ENCODE data around the gene DGKH. TPM values are rescaled to one million over a fixed set of nuclear protein-coding genes. Genes with fewer than 3 reads are reported as not detected.

The DGKH gene
- total and polyA plus RNA-seq, 9 of the 15 experiments (the other 6 are each of a cell fraction or from before 2014, with no cell fraction given), result 0.38 to 4.4 (median 3.1) TPM

DNA sequence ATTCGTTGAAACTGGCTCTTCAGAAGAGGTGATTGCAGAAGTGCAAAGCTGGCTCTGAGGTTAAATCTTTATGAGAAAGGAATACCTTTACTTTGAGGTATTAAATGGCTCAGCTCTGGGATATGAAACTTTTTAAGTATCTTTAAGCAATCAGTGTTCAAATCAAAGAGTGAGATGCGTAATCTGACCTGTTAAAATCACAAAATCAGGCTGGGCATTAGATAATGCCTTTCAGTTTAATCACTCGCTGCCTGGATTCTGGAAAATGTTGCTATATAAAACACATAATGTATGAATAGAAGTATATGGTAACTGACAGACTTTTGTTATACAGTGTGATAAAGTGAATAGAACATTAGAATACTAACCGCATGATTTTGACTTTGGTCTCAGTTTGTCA, 2.0 kb upstream of the DGKH start:
- H3K4me2 ChIP-seq (ENCODE audit: insufficient read depth, low read length), result no peak overlapping the region
- intact Hi-C loops (cut with micrococcal nuclease), result loop anchor here (10.0 kb wide), 3 partner anchors 132 to 228 kb away; partner anchors contain the start of gene AKAP11
- no peaks in the 10 kb centered on the region for H3K9me3 ChIP-seq (replicated peaks; ENCODE audit: control insufficient read depth, insufficient read depth, low read depth, low read length)
- ChIA-PET CTCF (ENCODE audit: low intra/inter-chr PET ratio) (no interaction called here), POLR2A (interaction anchor here (0.6 kb wide), 1 partner anchor 530 kb away, joined by 3 read pairs; no protein-coding TSS in a partner anchor)
- FAIRE-seq, result no peak
- H2AFZ ChIP-seq (ENCODE audit: low read depth, low read length), result no peak overlapping the region
- H3K4me3 ChIP-seq, result no peak overlapping the region
- no peaks in the 10 kb centered on the region for H3K27me3 ChIP-seq (ENCODE audit: control insufficient read depth in 2 of 2, insufficient read depth in 2 of 2, low read length in 2 of 2)
- in situ Hi-C loops (cut with MboI), result no loop called here
- peaks cover 33% of the 10 kb centered on the region for H3K79me2 ChIP-seq (ENCODE audit: control insufficient read depth, insufficient read depth, low read length)
- no peak for DNase-seq (ENCODE audit: extremely low read depth in 1 of 4, low spot score in 3 of 4)
- H4K20me1 ChIP-seq (replicated peaks; ENCODE audit: control insufficient read depth, insufficient read depth, low read length), result no peaks in the 10 kb centered on the region
- BruUV-seq (replicated peaks), result no TSS peak
- H3K4me1 ChIP-seq (replicated peaks in 1 of 2; ENCODE audit: control insufficient read depth in 2 of 2, insufficient read depth in 2 of 2, low read length in 2 of 2), result peaks cover 10 to 21% of the 10 kb centered on the region in 2 experiments; a peak in 4 of 5 replicates
- ATAC-seq, result no peak
- H3K9me1 ChIP-seq (ENCODE audit: control insufficient read depth, insufficient read depth, low read length), result no peaks in the 10 kb centered on the region
- 0 out of 3 replicates have a peak, but pooled peaks cover 3% of the 10 kb centered on the region for H3K36me3 ChIP-seq (ENCODE audit: control insufficient read depth, insufficient read depth, low read length)
- no peak for TF ChIP-seq MTA3 (IDR thresholded peaks at IDR 0.05; ENCODE audit: borderline replicate concordance)
- peak in 1 of 2 experiments; percentile 35; a peak in 1 of 4 replicates for TF ChIP-seq KDM1A (IDR thresholded peaks at IDR 0.05)
- no peak overlapping the region for H3K9ac ChIP-seq (ENCODE audit: insufficient read depth in 1 of 2, low read depth in 2 of 2, low read length in 2 of 2)
- H3K27ac ChIP-seq (ENCODE audit: extremely low read depth, low read depth, low read length), result no peak overlapping the region
- 72% methylated on average over 4 of the region's 4 CpGs for WGBS (ENCODE audit: insufficient coverage, low coverage, missing lambda C conversion rate)

DNA sequence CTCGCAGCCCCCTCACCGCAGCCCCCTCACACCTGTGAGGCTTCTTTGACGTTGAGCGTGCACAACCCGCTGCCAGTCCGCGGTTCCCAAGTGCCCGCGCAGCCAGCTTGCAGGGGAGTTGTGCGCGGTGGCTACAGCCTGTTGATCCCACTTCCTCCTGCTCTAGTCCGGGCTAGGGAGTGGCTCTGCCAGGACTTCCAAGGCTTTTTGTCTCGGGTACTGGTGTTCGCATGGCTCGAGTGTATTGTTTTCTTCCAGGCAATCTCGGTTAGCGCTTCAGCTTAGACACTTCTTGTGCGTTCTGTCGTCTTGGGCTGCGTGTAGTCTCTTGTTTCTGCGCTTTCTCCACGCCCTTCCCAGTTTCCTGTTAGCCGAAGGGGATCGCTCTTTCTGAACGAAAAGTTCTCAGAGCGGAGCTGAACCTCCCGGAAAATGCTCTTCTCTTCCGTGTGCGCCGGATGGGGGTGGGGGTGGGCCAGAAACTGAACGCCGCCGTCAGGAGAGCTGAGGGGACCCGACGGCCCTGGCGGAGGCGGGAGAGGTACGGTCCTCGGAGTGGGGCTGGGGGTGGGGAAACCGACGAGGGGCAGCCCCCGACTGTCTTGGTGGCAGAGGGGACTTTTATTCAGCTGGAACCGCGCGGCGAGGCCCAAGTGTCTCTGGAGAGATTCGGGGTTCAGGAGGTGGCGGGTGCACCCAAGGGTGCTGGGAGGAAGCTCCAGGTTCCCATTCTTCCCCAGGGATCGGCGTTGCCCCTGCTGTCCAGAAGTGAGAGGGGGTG, 697 bp upstream of the DGKH start:
- Histone ChIP-seq H3K4me1 (replicated peaks in 1 of 2; ENCODE audit: control insufficient read depth in 2 of 2, insufficient read depth in 2 of 2, low read length in 2 of 2) (peaks cover 3 to 20% of the 10 kb centered on the region in 2 experiments; a peak in 3 of 5 replicates), H3K79me2 (ENCODE audit: control insufficient read depth, insufficient read depth, low read length) (peaks cover 20% of the 10 kb centered on the region; the same call in 2 of the 3 replicates), H3K9me3 (replicated peaks; ENCODE audit: control insufficient read depth, insufficient read depth, low read depth, low read length) (no peaks in the 10 kb centered on the region), H3K4me2 (ENCODE audit: insufficient read depth, low read length) (peak overlapping the region; percentile 81), H3K4me3 (peak overlapping the region; percentile 77), H3K9ac (ENCODE audit: insufficient read depth in 1 of 2, low read depth in 2 of 2, low read length in 2 of 2) (peak overlapping the region; percentile 75 to 96), H3K9me1 (ENCODE audit: control insufficient read depth, insufficient read depth, low read length) (no peaks in the 10 kb centered on the region), H3K27ac (ENCODE audit: extremely low read depth, low read depth, low read length) (peak overlapping the region; percentile 66; the same call in 2 of the 3 replicates), H3K36me3 (ENCODE audit: control insufficient read depth, insufficient read depth, low read length) (0 out of 3 replicates have a peak, but pooled peaks cover under 1% of the 10 kb centered on the region), H4K20me1 (replicated peaks; ENCODE audit: control insufficient read depth, insufficient read depth, low read length) (no peaks in the 10 kb centered on the region), H3K27me3 (ENCODE audit: control insufficient read depth in 2 of 2, insufficient read depth in 2 of 2, low read length in 2 of 2) (no peaks in the 10 kb centered on the region), H2AFZ (ENCODE audit: low read depth, low read length) (peak overlapping the region; percentile 80)
- intact Hi-C loops (cut with micrococcal nuclease), result loop anchor here (10.0 kb wide), 3 partner anchors 133 to 227 kb away; partner anchors contain the start of gene AKAP11
- WGBS (ENCODE audit: insufficient coverage, low coverage, missing lambda C conversion rate), result 3% methylated on average over 31 of the region's 50 CpGs
- ChIA-PET CTCF (ENCODE audit: low intra/inter-chr PET ratio) (interaction anchor here (0.5 kb wide), 1 partner anchor 53 kb away, joined by 3 read pairs; no protein-coding TSS in a partner anchor), POLR2A (interaction anchor here (0.6 to 1.0 kb wide), 4 partner anchors 8 to 267 kb away, joined by 3 to 5 read pairs (median 4); no protein-coding TSS in a partner anchor)
- ATAC-seq (peak; percentile 59), DNase-seq (ENCODE audit: extremely low read depth in 1 of 4, low spot score in 3 of 4) (peak; percentile 35 to 54 (median 42)), FAIRE-seq (no peak)
- TSS peak; percentile 56 for BruUV-seq (replicated peaks)
- in situ Hi-C loops (cut with MboI), result no loop called here
- TF ChIP-seq SPI1 (IDR thresholded peaks at IDR 0.05; ENCODE audit: borderline replicate concordance, low read depth, low read length) (peak; percentile 39; the same call in 1 of the 2 replicates), ZBTB7A (IDR thresholded peaks at IDR 0.05; ENCODE audit: borderline replicate concordance, control insufficient read depth, low read depth, low read length) (no peak), ZBTB2 (IDR thresholded peaks at IDR 0.05) (peak; percentile 21; the same call in 1 of the 2 replicates), KAT8 (IDR thresholded peaks at IDR 0.05; ENCODE audit: low read depth) (no peak), PHF8 (IDR thresholded peaks at IDR 0.05; ENCODE audit: borderline replicate concordance, low read length) (no peak), DNMT1 (IDR thresholded peaks at IDR 0.05) (no peak), USF1 (CRISPR knock-in tag; IDR thresholded peaks at IDR 0.05) (no peak), ETV5 (CRISPR knock-in tag; IDR thresholded peaks at IDR 0.05; ENCODE audit: low read depth) (no peak), ETV1 (tag; conservative IDR thresholded peaks at IDR 0.05; ENCODE audit: low read depth) (0 out of 2 replicates have a peak, but pooled peaks have one; percentile 19), NFIC (IDR thresholded peaks at IDR 0.05) (0 out of 2 replicates have a peak, but pooled peaks have one; percentile 4)

Data from K562 (cell line).